Suppressor macrophage treated with lipopolysaccharide for 1 hour (primary cell): ENCODE data around the gene CAMKMT.
"Not testable (repeated sequence)": the region's sequence is repeated elsewhere in the genome, so short reads cannot be mapped to it uniquely, and the experiment has no call there.

Experiments used
- DNase-seq, 3 donors: peaks; one replicate each; pipeline ENCODE4 v3.0.0-alpha.2; 2020 to 2022

Gene CAMKMT

DNA sequence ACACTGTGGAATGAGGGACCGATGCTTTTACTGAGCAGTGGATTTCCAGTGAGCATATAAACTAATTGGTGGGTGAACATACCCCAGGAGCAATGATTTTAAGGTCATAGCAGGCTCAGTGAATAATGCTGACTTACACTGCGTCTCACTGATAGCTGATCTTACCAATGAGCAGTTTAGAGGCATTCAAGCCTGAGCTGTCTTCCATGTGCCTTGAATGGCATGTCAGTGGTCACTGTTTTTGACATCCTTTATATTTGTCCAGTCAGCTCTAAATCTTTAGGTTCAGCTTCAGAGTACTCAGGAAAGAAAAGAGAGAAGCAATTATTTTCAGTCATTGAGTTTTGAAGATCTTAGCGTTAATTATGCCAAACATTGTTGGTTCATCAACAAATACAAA lies 88.3 kb downstream of the CAMKMT start:
- DNase-seq = no peak

DNA sequence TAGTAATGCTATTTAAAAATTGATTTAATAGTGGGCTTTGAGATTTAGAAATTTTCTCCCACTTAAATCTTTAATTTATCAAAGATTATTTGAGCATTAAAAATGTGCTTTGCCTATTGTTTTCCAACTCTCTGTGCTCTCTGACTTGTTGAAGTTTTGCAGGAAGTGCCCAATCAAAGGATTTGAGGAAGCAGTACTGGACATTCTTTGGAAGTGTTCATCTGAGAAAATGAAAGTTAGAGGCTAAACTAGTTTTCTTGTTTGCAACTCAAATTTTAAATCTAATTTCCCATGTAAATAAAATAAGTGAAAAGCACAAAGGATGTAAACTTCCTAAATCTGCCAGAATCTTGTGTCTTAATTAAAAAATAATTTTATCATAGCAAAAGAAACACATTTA lies 89.1 kb downstream of the CAMKMT start:
- DNase-seq = peak in 2 of 3 donors; percentile 22 to 45

DNA sequence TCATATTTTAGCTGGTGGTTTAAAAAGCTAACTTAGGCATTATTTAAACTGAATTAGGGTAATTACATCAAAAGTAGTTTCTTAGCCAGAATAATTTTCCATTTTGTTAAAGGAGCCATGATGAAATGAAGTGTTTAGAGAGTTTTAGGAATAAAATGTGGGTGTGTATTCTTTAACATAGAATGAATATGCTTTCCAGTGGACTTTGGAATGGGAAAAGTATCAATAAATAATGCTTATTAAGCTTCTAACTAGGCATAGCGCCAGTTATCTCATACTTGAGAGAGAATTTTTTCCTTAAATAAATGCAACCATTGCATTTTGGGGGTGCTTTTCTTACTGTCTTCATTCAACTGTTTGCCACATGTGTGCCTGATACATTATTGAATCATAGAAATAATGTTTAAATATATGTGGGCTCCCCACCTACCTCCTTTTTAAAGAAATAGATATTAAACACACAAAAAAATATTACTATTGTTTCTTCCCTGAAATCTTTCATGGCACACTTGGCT lies 90.4 kb downstream of the CAMKMT start:
- no peak for DNase-seq

DNA sequence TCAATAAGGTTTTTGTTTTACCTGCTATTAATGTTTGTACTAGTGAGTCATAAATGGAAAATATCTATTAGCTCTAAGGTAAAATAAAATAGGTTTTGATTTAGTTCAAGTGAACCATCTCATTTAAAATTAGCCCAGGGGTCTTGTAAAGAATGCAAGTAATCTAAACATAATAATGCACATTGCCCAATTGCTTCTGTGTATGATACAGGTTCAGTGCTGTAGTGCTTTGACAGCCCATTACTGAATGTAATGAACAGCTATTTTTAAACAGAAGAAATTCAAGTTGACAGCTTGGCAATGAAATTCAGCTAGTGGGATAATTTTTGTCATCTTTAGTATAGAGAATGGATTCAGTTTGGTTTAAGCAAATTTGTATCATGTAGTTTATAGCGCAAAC lies 91.5 kb downstream of the CAMKMT start:
- DNase-seq = no peak

DNA sequence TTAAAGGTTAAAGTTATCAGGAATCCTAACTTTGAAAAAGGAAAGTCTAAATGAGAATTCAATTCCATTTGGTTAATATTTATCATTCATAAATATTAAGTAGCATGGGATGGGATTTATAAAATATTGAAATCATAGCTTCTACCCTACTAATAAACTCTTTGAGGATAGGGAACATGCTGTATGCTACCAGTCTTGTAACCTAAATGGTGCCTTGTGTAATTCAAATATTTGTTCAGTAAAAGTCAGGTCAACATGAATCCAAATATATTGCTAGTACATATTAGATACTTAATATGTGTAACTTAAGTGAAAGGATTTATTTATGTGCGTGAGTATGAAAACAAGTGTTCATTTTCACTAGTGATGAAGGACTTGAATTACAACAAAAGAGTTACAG lies 94.1 kb downstream of the CAMKMT start:
- no peak for DNase-seq

DNA sequence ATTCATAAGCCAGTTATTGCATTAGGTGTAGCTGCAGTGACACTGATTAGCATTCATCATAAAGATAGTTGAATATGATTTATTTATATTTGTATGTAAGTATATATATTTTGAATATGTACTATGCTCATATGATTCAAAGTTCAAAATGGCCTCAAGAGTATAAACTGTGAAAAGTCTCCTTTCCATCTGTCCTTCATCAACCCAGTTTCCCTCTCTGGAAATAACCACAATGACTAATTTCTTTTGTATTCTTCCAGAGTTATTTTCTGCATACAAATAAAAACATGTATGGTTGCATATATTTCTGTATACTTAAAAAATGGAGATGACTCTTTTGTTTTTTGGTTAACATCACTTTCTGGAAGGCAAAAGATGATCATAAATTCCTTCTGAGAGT lies 95.2 kb downstream of the CAMKMT start:
- DNase-seq = no peak

DNA sequence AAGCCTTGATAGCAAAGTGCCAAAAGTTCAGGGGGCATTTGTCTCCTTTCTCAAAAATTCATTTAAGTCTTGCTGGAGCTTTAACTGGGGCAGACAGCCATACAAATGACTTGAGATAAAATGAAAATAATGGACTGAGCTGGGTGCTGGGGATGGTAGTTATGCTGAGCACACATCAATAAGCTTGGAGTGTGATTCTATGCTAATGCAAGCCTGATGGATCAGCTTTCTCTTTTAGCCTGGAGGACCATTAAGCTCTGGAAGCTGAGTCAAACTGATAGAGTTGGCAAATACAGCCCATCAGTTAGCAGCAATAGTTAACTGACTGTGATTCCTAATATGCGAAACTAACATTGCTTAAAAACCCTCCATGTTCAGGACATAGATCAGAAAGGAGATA lies 98.0 kb downstream of the CAMKMT start:
- no peak for DNase-seq

DNA sequence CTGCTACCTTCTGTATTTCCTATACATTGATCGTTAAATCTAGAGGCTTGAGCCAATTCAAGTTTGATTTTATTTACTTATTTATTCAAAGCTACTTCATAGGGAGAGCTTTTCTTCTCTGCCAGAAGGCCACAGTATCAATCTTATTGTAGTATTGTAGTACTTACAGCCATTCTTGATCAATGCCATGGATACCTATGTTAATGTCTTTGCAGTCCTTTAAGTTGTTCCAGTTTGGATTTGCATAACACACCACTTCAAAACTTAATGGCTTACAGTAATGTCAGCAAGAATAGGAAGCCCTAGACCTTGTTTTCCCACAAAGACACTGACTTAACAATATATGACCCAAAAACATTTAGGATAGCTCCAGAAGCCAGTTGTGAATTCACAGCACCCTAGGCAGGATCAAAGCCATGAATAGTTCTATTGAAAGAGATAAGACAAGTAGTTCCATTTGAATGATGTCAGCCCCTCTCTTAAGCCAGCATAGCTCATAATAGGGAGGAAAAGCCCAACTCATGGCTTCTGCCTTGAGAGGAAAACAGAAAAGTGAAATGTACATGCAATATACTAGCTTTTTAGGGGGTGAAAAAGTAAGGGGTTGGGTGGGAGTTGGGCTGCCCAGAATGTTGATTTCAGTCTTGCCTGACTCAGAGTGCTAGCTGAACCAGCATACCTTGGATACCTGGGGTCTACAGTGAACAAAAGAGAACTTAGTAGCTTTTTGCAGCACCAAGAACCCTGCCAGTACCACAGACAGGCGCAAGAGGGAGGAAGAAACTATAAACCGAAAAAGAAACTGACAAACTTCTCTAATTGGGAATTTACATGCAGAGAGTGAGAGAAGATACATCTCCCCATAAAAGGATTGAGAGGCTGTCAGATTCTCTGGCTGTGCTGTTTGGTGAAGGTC lies 101.4 kb downstream of the CAMKMT start:
- no peak for DNase-seq

DNA sequence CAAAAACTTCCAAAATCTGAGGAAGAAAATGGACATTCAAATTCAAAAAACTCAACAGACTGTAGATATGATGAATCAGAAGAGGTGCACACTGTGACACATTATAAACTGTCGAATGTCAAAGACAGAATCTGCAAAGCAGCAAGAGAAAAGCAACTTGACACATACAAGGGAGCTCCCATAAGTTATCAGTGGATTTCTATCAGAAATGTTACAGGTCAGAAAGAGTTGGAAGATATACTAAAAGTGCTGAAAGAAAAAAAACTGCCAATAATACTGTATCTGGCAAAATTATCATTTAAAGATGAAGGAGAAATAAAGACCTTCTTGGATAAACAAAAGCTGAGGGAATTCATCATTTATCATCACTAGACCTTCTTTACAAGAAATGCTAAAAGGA lies 102.7 kb downstream of the CAMKMT start:
- DNase-seq = no peak

DNA sequence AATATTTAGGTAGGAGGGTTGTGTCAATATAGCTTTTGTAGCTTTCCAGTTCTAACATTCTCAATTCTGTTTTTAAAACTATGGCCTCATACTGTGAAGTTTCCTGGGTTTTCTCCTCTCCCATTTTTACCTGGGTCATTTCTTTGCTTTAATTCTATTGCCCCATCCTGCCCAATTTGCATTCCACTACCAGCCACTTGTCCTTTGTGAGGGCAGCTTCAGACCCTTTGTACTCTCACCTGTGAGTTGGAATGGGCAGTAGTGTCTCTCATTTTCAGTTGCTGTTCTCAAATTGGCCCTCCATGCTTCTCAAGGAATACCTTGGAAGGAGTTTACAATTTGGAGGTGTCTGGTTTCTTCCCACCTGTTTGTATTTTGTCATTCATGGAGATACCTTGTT lies 108.4 kb downstream of the CAMKMT start:
- DNase-seq = no peak

DNA sequence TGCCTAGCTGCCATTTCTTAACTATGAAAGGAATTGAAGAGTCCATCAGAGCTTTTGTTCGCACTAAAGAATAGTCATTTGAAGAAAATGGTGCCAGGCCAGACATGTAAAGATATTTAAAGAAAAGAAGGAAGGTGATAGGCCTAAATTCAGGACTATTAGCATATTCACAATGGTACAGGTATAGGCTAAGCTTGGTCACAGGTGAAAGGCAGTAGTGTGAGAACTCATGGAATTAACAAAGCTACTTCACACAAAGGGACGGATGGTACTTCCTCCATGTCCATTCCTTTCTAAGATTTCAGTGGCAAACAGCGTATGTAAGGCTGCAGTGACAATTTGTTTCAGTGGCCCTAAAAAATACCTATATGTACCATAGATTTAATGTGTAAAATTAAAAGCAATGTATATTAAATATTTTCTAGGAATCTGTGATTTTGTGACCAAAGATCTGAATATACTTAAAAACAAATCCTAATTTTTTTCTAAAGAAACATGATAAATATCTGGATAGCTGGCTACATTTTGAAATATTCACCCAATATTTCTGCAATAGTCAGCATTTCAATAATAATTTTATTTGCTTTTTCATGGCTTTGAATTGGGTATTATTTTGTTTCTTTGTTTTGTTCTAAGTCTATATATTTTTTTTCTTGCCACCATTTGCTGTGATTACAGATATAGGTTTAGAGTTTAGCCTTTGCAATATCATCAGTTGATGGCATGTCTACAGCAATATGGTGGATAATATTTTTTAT lies 116.1 kb downstream of the CAMKMT start:
- DNase-seq = no peak

DNA sequence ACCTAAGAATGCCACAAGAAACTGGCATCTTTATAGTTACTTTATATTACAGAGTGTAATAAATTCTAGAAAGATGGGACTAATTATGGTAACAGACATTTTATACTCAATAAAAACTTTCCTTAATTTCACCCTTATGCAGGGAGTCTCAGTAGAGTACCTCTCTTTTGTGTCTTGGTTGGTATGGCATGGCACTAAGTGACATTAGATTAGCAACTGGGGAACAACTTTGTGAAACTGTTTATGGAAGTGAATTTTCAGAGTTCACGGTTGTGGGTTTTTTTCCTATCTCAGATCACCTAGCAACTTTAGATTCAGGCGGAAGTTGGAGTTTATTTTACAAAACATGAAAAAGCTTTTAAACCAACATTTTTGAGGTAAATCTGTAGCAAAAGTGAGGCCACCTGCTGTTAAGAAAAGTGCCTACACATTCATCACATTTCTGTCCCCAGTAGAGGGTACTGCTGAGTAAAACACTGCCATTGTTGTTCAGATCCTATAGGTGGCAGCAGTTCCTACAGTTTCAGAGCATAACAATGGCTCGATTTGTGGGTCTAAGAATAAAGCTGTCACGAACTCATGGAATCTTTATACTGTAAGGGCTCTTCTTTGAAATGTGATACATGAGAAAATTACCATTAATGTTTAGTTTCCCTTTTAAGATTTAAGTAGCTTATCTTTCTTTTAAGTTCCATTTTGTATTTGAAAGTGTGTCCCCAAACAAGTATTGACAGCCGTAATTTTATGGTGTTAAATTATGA lies 117.6 kb downstream of the CAMKMT start:
- DNase-seq = peak; percentile 63 to 88 (median 81)

DNA sequence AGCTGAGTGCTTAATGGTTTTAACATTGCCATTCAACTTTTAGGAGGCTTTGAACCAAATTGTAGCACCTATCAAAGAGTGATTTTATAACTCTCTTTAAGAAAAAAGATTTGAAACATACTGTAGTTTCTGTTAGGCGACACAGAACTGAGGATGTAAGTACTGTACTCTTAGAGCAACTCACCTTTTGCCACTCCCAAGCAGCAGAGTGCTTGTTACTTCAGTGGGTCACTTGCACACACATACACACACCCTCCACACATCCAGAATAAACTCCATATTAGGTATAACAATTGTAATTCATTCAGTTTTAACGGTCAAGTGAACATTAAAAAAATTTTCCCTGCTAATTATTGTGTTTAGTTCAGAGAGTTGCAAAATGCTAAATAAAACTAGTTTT lies 118.3 kb downstream of the CAMKMT start:
- DNase-seq = no peak

DNA sequence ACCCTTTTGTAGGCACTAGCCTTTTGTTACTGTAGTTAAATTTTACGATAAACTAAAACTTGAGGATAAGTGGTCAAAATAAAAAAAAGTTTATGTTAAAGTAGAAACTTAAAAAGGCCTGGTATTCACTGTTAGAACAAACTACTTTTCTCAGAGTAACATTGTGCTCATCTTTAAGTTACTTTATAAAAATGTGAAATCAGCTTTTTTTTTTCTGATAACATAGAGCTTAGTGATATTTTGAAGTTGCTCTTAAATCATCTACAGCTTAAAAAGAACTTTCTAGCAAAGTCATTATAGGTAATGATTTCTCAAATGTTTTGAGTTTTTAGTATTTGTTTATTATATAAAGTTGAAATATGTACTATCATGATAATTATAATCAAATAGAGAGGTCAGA lies 125.3 kb downstream of the CAMKMT start:
- DNase-seq = no peak

DNA sequence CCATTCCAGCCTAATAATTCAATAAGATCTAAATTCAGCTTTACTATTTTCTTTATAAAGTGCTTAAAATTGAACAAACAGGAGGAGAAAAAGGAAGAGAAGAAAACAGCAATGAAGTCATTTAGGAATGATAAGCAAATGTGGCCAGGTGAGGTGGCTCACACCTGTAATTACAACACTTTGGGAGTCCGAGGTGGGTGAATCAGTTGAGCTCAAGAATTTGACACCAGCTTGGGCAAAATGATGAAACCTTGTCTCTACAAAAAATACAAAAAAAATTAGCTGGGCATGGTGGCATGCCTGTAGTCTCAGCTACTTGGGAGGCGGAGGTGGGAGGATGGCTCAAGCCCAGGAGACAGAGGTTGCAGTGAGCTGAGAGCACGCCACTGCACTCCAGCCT lies 129.0 kb downstream of the CAMKMT start:
- DNase-seq = no peak

DNA sequence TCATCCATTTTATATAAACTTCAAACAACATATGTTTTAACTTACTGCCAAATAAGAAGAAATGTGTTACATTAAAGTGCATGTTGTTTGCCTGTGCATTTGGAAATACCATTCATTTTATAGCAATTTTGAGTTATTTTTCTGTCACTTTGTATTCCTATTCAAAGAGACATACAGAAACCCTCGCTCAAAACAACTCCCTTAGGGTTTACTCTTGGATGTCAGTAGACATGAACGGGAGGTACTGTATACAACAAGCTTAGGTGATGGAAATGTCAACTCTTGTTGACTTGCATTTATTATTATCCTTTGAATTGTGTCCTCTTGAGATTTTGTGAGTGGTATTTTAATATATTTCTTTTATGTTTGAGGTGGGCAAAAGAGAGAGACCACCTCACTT lies 132.3 kb downstream of the CAMKMT start:
- DNase-seq = no peak

DNA sequence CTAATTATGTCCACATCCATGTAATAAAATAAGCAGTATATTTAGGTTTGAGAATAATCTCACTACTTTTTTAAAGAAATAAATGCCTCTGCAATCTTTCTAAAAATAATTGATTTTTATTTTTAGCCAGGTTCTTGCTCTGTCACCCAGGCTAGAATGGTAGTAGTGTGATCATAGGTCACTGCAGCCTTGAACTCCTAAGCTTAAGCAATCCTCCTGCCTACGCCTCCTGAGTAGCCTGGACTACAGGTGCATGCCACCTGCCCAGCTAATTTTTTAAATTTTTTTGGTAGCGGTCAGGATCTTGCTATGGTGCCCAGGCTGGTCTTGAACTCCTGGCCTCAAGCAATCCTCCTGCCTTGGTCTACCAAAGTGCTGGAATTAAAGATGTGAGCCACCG lies 133.3 kb downstream of the CAMKMT start:
- DNase-seq = no peak

DNA sequence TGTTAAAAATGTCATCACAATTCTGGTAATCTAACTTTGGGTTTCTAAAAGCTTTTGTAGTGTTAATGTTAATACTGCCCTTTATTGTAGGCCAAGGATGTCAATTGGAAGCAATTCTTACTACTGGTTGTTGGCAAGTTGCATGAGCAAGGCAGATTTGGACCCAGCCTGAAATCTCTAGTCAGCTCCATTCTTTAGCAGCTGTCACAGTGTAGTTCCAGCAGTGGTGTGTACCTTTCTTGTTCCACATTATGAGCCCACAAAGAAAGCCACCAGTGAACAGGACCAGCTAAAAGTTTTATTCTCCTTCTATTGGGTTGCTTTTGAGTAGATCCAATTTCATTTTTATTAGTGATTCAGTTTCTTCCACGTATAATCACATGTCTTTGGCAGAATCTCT lies 133.8 kb downstream of the CAMKMT start:
- DNase-seq = no peak

DNA sequence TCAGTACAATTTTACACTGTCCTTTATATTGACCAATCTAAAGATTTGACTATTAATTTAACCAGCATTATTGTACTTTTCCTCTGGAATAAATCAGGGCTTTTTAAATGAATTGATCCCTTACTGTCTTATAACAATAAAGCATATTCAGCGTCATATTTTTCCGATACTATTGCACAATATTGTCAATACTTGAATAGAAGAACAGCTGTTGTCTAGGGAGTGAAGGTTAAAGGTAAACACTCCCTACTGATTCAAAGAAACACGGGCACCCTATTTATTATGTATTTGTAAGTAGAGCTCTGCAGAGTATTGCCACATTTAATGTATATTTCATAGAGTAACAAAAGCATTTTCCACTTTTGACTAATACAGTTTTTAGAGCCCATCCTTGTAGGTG lies 134.4 kb downstream of the CAMKMT start:
- DNase-seq = no peak

DNA sequence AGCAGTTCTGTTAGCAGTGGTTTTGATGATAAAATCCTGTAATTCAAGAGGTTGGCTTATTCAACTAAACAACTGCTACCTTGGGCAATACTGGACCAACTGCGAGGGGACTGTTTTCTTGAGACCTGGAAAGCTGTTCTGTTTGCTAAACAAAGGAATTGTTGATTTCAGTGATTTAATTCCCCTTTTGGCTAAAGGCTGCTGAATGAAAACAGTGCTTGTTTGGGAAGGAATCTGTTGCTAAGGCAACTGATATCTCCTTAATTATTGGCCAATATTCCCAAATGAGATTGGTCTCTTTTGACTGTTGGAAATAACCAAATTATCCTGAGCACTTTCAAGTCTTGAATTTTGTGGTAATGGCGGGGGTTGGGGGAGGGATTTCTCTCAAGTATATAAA lies 136.8 kb downstream of the CAMKMT start:
- DNase-seq = no peak

DNA sequence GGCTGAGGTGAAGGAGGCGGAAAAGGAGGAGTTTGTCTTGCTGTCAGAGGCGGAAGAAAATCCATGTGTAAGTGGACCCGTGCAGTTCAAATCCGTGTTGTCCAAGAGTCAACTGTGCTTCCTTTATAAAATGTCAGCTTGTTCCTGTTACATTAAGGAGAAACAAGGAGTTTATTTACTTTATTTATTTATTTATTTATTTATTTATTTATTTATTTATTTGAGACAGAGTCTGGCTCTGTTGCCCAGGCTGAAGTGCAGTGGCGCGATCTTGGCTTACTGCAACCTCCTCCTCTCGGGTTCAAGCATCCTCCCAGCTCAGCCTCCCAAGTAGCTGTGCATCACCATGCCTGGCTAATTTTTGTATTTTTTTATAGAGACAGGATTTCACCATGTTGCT lies 143.9 kb downstream of the CAMKMT start:
- not testable (repeated sequence) for DNase-seq

DNA sequence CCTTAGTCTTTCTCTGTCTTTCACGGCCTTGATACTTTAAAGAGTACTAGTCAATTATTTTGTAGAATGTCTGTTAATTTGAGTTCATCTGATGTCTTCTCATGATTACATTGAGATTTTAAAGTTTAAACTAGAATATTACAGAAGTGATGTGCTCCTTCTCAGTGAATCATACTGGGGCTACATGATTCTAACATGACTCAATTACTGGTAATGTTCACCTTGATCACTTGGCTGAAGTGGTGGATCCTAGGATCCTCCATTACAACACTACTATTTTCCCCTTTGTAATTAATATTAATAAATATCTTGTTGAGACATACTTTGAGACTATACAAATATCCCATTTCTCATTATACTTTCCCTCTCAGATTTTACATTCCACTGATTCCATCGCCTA lies 148.5 kb downstream of the CAMKMT start:
- no peak for DNase-seq

DNA sequence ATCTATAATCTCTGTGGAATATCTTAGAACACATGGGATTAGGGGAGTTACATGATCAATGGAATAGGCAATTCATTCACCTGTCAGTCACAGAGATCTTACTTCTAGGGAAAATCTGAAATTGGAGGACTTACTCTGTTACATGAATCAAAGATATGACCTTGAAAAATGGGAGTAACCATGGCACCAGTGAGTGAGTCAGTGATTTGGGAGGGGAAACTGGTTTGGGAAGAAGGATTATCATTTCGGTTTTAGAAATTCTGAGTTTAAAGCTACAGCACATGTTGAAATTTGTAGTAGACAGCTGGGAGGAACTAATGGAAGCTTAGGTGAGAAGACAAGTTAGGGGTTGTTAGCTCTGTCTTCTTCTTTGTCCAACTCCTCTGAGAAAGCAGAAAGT lies 153.7 kb downstream of the CAMKMT start:
- DNase-seq = no peak
